HG02852 (cell line): ENCODE results near the gene ZSCAN25.
"Not testable (repeated sequence)": the region's sequence is repeated elsewhere in the genome, so short reads cannot be mapped to it uniquely, and the experiment has no call there.

Experiments
- ATAC-seq: cut with Tn5 transposase; IDR thresholded peaks from one replicate; pipeline ENCODE4 v1.9.1; 2021; ENCODE audit warnings: mild to moderate bottlenecking, moderate library complexity; ENCODE audit not compliant: unreplicated experiment

The ZSCAN25 gene

DNA sequence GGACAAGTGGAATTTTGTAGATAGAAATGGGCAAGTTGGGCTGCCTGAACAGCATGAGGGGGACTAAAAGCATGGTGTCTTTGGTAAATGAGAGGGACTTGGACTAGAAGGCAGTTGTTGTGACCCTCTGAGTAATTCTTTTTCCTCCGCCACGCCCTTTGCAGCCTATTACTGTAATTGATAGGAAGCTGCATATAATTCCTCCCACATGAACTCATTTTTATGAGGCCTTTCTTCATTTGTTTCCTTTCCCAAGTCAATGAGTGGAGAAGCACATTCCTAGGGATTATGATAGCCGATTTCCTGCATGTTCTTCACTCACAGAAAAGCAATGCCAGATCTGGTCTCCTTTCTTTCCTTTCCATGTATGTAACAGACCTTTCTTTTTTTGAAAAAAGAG lies 27.7 kb downstream of the ZSCAN25 start:
- ATAC-seq, result no peak

DNA sequence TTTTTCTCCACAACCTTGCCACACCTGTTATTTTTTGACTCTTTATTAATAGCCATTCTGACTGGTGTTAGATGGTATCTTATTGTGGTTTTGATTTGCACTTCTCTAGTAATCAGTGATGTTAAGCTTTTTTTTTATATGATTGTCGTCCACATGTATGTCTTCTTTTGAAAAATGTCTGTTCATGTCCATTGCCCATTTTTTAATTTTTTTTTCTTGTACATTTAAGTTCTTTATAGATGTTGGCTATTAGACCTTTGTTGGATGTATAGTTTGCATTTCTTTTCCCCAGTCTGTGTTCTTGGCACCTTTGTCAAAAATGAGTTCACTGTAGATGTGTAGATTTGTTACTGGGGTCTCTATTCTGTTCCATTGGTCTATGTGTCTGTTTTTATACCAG lies 28.8 kb downstream of the ZSCAN25 start:
- no peak for ATAC-seq

- ATAC-seq, result no peak
Observed at GRCh38 chr7:99648843-99649242, 32.1 kb downstream of the ZSCAN25 start.

- ATAC-seq, result no peak
Observed at GRCh38 chr7:99651290-99651689, 34.5 kb downstream of the ZSCAN25 start.

DNA sequence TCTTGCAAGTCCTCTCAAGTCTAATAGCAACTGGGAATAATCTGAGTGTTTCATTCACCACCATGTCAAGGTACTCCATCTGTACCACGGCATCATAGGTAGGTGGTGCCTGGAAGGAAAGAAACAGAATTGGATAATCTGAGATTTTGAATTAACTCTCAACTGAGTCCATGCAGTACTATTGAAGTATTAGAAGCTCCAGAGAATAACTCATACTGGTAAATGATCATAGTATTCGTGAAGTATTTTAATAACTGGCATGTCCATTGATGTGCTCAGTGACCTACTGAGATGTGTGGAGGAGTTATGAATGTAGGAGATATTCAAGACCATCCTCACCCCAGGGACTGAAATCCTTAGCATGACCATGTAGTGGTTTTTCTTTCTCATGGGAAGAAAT lies 35.9 kb downstream of the ZSCAN25 start:
- ATAC-seq, result no peak

DNA sequence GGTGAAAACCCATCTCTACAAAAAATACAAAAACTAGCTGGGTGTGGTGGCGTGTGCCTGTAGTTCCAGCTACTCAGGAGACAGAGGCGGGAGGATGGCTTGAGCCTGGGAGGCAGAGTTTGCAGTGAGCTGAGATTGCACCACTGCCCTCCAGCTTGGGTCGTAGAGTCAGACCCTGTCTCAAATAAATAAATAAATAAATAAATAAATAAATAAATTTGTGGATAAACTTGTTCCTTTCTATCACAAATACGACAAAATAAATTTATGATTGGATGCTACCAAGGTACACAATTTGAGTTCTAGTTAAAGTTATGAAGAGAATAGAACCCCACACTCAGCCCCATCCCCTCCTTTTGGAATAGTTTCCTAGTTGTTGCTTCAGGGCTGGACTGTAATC lies 36.5 kb downstream of the ZSCAN25 start:
- not testable (repeated sequence) for ATAC-seq

GRCh38 chr7:99653754-99654153 lies 37.0 kb downstream of the ZSCAN25 start:
- no peak for ATAC-seq

- ATAC-seq, result not testable (repeated sequence)
Observed at GRCh38 chr7:99654626-99655025, 37.9 kb downstream of the ZSCAN25 start.

DNA sequence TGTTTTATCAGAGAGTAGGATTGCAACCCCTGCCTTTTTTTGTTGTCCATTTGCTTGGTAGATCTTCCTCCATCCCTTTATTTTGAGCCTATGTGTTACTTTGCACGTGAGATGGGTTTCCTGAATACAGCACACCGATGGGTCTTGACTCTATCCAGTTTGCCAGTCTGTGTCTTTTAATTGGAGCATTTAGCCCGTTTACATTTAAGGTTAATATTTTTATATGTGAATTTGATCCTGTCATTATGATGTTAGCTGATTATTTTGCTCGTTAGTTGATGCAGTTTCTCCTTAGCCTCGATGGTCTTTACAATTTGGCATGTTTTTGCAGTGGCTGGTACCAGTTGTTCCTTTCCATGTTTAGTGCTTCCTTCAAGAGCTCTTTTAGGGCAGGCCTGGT lies 41.1 kb downstream of the ZSCAN25 start:
- not testable (repeated sequence) for ATAC-seq

GRCh38 chr7:99665312-99666012 lies 48.7 kb downstream of the ZSCAN25 start:
- ATAC-seq, result no peak

- ATAC-seq, result no peak
Observed at GRCh38 chr7:99666013-99666395, 49.3 kb downstream of the ZSCAN25 start.

GRCh38 chr7:99667179-99667578 lies 50.4 kb downstream of the ZSCAN25 start:
- no peak for ATAC-seq

DNA sequence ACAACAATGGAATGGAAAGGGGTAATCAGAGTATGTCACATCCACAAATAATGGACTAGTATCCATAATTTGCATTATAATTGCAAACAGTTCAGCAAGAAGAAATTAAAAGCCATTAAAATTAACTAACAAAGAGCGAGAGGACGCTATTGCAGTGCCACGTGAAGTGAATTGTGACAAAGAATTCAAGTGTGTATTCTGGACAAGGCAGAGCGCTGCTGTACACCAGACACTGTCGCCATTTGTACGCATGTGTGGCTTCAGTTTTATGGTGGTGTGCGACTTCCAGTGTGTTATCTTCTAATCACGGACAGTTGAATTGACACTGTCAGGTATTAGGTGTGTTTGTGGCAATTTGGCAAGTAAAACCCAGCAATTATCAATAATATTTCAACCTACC lies 51.8 kb downstream of the ZSCAN25 start:
- no peak for ATAC-seq

DNA sequence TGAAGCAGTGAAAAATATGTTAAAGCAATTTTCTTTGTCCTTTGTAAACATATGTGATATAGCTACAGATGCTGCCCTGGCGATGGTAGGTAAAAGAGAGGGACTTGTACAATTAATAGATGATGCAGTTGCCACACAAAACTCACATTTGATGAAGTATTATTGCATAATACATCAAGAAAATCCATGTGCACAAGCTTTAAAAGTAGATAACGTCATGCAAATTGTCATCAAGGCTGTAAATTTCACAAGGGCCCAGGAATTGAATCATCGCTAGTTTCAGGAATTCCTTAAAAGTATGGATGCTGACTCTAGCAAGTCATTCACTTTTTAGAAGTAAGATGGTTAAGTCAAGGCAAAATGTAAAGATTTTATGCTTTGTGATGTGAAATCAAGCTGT lies 53.0 kb downstream of the ZSCAN25 start:
- no peak for ATAC-seq

DNA sequence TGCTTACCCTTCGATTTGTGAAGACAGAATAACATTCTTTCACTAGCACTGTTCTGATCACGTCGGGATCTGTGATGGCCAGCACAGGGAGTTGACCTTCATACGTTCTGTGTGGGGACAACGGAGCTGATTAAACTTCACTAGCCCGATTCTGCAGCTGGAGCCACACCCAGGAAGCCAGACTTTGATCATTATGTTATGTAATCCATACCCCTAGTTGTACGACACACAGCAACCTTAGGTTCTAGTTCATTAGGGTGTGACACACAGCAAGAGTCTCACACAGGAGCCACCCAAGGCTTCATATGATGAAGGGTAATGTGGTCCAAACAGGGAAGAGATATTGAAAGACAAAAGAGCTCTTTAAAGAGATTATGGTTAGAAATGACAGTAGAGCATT lies 55.8 kb downstream of the ZSCAN25 start:
- no peak for ATAC-seq

- no peak for ATAC-seq
Observed at GRCh38 chr7:99674995-99675742, 58.4 kb downstream of the ZSCAN25 start.

GRCh38 chr7:99677013-99677647 lies 60.4 kb downstream of the ZSCAN25 start:
- ATAC-seq, result no peak

- ATAC-seq, result no peak
Observed at GRCh38 chr7:99677648-99678045, 60.9 kb downstream of the ZSCAN25 start.

GRCh38 chr7:99679032-99679399 lies 62.3 kb downstream of the ZSCAN25 start:
- no peak for ATAC-seq

GRCh38 chr7:99679400-99680191 lies 62.9 kb downstream of the ZSCAN25 start, which contains the start of gene CYP3A5:
Gene CYP3A5 (minus strand): TSS chr7:99679996. CDS start chr7:99679896, 100 bp downstream.
- no peak for ATAC-seq
